Inflammatory macrophage treated with lipopolysaccharide for 4 hours (primary cell): ENCODE data around the gene ABCA5.
"Not testable (repeated sequence)": the region's sequence is repeated elsewhere in the genome, so short reads cannot be mapped to it uniquely, and the experiment has no call there.

Experiments used
- DNase-seq: peaks from one replicate; pipeline ENCODE4 v3.0.0-alpha.2; 2020

The ABCA5 gene

GRCh38 chr17:69207151-69207550 lies 119.8 kb downstream of the ABCA5 start:
- DNase-seq, result peak; percentile 22

- DNase-seq, result no peak
Measured at GRCh38 chr17:69198238-69198637, 128.7 kb downstream of the ABCA5 start.

GRCh38 chr17:69196105-69196653 lies 130.8 kb downstream of the ABCA5 start:
- not testable (repeated sequence) for DNase-seq
